Ovary (tissue), 3 donors: ENCODE data around the gene RTP5.

ENCODE experiments used
- EP300 ChIP-seq: sonication (generic); formaldehyde crosslinking; IDR thresholded peaks from one replicate; pipeline ENCODE4 v1.6.1; 2017; ENCODE audit warnings: antibody characterized with exemption
- POLR2A ChIP-seq: fragments of 450-650 bp; IDR thresholded peaks from one replicate; pipeline ENCODE4 v1.6.1; 2017; ENCODE audit warnings: antibody characterized with exemption, mild to moderate bottlenecking, moderate library complexity
- TF ChIP-seq, protein P1 (sequence below), 3 donors: fragments of 450-650 bp in 2 of 3; fragments of 200-600 bp in 1 of 3; IDR thresholded peaks; one replicate each; pipeline versions ENCODE4 v1.5.1 to v1.8.0; 2016 to 2022; ENCODE audit warnings: antibody characterized with exemption in 3 of 3, mild to moderate bottlenecking in 1 of 3
- donor health status: DM: no; HTN: no; CAD: no.

DNA sequence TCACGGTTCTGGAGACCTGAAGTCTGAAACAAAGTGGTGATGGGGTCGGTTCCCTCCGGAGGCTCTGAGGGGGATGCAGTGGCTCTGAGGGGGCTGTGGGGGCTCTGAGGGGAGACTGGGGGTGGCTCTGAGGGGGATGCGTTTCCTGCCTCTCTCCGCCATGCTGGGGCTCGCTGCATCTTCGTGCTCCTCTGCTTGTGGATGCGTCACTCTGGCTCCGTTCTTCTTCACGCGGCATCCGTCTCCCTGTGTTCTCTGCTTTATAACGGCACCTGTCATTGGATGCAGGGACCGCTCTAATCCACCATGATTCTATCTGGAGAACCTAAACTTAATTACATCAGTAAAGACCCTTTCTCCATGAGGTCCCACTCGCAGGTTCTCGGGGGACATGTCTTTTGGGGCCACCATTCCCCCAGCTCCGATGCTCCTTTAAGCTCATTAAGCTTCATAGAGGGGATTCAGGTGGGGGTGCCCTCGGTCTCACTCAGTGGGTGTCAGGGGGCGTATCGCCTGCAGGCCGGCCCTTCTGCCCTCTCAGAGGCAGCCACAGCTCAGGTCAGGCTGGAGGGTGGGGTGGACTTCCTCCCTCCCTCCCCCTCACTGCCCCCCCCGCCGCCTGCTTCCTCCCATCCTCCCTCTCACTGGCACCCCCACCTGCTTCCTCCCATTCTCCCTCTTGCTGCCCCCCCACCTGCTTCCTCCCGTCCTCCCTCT, 18.4 kb downstream of the RTP5 start:
- no peak for TF ChIP-seq POLR2A
- TF ChIP-seq EP300, result no peak
- TF ChIP-seq, protein P1, sequence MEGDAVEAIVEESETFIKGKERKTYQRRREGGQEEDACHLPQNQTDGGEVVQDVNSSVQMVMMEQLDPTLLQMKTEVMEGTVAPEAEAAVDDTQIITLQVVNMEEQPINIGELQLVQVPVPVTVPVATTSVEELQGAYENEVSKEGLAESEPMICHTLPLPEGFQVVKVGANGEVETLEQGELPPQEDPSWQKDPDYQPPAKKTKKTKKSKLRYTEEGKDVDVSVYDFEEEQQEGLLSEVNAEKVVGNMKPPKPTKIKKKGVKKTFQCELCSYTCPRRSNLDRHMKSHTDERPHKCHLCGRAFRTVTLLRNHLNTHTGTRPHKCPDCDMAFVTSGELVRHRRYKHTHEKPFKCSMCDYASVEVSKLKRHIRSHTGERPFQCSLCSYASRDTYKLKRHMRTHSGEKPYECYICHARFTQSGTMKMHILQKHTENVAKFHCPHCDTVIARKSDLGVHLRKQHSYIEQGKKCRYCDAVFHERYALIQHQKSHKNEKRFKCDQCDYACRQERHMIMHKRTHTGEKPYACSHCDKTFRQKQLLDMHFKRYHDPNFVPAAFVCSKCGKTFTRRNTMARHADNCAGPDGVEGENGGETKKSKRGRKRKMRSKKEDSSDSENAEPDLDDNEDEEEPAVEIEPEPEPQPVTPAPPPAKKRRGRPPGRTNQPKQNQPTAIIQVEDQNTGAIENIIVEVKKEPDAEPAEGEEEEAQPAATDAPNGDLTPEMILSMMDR (IDR thresholded peaks at IDR 0.05), result no peak
